ENCODE measurements around the gene NID2.

Gene NID2

GRCh38 chr14:52052288-52052943, 16.4 kb downstream of the NID2 start:
- DNase-seq (ENCODE audit: low read depth), result peak; percentile 80

GRCh38 chr14:52051871-52052270, 17.0 kb downstream of the NID2 start:
- DNase-seq (ENCODE audit: low read depth), result no peak

- DNase-seq (ENCODE audit: low read depth), result no peak
Observed at GRCh38 chr14:52051251-52051650, 17.6 kb downstream of the NID2 start.

GRCh38 chr14:52049721-52050588, 18.9 kb downstream of the NID2 start:
- DNase-seq (ENCODE audit: low read depth), result no peak

GRCh38 chr14:52049271-52049670, 19.6 kb downstream of the NID2 start:
- no peak for DNase-seq (ENCODE audit: low read depth)

- no peak for DNase-seq (ENCODE audit: low read depth)
Observed at GRCh38 chr14:52048641-52049204, 20.1 kb downstream of the NID2 start.

GRCh38 chr14:52048116-52048515, 20.7 kb downstream of the NID2 start:
- DNase-seq (ENCODE audit: low read depth), result no peak

- no peak for DNase-seq (ENCODE audit: low read depth)
Observed at GRCh38 chr14:52046376-52046917, 22.4 kb downstream of the NID2 start.

- no peak for DNase-seq (ENCODE audit: low read depth)
Observed at GRCh38 chr14:52044791-52045522, 23.9 kb downstream of the NID2 start.

GRCh38 chr14:52043690-52044089, 25.2 kb downstream of the NID2 start:
- no peak for DNase-seq (ENCODE audit: low read depth)

- no peak for DNase-seq (ENCODE audit: low read depth)
Observed at GRCh38 chr14:52042371-52043289, 26.2 kb downstream of the NID2 start.

GRCh38 chr14:52040598-52040997, 28.3 kb downstream of the NID2 start:
- no peak for DNase-seq (ENCODE audit: low read depth)

GRCh38 chr14:52039124-52039815, 29.6 kb downstream of the NID2 start:
- no peak for DNase-seq (ENCODE audit: low read depth)

GRCh38 chr14:52033101-52033642, 35.7 kb downstream of the NID2 start:
- peak; percentile 56 for DNase-seq (ENCODE audit: low read depth)

GRCh38 chr14:52032204-52032801, 36.6 kb downstream of the NID2 start:
- no peak for DNase-seq (ENCODE audit: low read depth)

GRCh38 chr14:52031781-52032180, 37.1 kb downstream of the NID2 start:
- DNase-seq (ENCODE audit: low read depth), result peak; percentile 81

- no peak for DNase-seq (ENCODE audit: low read depth)
Observed at GRCh38 chr14:52029881-52030280, 39.0 kb downstream of the NID2 start.

- DNase-seq (ENCODE audit: low read depth), result no peak
Observed at GRCh38 chr14:52026901-52027300, 42.0 kb downstream of the NID2 start.

GRCh38 chr14:52026017-52026660, 42.7 kb downstream of the NID2 start:
- no peak for DNase-seq (ENCODE audit: low read depth)
